AG09319 (cell line): ENCODE measurements around the gene TMEM30A.

Source experiments
- DNase-seq: peaks from one replicate; pipeline ENCODE4 v3.0.0-alpha.2; 2010; ENCODE audit warnings: low read depth; ENCODE audit errors: extremely low read depth
- TF ChIP-seq, protein P1 (sequence below): IDR thresholded peaks from 2 replicates; pipeline ENCODE4 v1.5.1; 2011; ENCODE audit warnings: low read depth, mild to moderate bottlenecking, inconsistent platforms, low read length, moderate library complexity

TMEM30A gene

DNA sequence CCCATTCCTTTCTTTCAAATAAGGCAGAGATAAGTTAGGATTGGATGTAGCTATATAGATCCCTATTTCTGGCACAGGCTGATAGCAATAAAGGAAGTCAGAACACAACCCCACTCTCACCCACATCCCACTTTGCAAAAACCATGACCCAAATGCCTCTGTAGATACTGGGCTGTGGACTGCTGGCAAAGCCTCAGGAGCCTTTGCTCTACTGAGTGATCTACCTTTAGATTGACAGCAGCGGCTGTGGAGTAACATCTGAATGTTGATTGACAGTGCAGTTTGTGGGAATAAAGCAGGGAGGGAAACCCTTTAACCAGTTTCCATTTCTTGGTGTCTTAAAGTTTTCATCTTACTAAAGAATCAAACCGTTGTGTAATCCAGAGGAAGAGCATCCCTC lies 6.7 kb upstream of the TMEM30A start:
- no peak for DNase-seq
- TF ChIP-seq, protein P1, sequence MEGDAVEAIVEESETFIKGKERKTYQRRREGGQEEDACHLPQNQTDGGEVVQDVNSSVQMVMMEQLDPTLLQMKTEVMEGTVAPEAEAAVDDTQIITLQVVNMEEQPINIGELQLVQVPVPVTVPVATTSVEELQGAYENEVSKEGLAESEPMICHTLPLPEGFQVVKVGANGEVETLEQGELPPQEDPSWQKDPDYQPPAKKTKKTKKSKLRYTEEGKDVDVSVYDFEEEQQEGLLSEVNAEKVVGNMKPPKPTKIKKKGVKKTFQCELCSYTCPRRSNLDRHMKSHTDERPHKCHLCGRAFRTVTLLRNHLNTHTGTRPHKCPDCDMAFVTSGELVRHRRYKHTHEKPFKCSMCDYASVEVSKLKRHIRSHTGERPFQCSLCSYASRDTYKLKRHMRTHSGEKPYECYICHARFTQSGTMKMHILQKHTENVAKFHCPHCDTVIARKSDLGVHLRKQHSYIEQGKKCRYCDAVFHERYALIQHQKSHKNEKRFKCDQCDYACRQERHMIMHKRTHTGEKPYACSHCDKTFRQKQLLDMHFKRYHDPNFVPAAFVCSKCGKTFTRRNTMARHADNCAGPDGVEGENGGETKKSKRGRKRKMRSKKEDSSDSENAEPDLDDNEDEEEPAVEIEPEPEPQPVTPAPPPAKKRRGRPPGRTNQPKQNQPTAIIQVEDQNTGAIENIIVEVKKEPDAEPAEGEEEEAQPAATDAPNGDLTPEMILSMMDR, result no peak

DNA sequence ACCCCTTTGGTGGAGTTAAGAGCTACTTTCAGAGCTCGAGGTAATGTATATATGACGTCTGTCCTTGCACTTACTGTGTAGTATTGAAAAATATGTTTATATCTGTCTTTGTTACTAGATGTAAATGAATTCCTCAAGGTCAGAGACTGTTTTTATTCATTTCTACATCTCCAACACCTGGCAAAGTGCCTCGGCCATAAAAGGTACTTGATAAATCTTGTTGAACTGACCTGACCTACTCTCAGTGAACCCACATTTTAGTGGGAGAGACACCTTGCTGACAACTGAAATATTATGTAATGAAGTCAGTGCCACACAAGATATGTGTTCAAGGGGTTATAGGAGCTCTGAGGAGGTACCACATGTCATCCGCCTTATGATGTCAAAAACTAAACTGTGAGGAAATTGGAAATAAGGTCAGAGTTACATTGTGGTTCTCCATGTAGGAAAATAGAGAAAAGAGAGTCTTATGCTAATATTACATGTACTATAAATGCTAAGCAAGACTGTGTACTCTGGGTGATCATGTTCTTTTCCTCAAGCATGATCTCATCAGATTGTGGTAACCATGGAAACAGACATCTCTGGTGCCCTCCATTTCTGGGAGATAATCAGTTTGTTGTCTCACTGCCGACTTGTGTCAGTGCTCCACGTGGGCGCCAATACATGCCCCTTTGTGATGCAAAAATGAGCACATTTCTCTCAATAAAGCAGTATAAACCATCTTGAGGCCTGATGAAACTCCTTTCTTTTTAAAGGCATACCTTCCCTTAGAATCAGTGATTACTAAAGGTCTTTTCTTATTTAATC lies 5.7 kb upstream of the TMEM30A start:
- no peak for DNase-seq
- TF ChIP-seq, protein P1, result no peak

DNA sequence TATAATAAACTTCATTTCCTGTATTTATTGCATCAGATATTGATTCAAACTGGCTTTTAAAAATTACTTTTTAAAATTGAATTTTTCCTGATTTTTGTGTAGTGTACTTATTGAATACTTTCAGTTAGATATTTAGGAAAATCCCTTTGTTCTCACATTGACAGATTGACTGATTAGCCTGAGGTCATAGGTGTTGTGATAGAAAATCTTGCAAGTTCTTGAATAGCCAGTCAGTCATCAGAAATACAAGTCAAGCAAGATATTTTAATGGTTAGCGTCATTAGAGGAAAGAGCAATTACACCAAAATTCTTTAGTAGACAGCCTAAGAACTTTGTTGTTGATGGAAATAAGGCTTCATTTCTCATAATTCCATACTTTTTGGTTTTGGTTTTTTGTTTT lies 3.4 kb upstream of the TMEM30A start:
- TF ChIP-seq, protein P1, result no peak
- DNase-seq, result no peak

DNA sequence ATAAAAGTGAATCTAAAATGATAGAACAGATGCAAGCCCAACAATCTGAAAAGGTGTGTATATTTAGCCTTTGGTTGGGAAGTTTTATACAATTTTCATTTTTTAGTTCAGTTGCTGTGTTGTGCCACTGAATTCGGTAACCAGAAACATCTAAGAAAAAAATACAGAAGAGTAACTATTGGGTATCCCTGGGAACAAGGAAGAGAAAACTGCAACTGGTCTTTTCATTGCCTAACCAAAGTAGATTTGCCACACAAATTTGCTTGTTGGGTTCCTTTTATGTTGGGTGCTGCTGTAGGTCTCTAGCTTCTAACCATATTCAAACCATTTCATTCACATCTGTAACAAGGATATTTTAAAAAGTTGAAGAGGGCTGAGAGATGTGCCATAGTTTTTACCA lies 2.8 kb upstream of the TMEM30A start:
- TF ChIP-seq, protein P1, result no peak
- DNase-seq, result no peak

DNA sequence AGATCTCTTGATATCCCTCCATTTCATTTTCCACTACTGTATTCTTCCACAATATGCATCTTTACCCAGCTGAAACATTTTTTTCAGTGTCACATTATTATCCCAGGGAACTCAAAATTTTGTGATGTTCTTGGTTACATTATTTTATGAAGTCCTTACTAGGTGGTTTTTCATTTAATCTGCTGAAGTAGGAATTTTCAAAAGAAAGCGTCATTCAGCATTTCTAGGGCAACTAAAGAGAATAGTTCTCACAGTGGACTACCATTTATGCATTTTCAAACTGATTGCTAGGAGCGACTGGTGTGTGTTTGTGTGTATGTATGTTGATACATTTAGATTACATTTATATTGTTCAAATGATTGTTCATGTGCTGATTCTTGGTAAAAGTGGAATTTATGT lies 2.4 kb upstream of the TMEM30A start:
- no peak for DNase-seq
- TF ChIP-seq, protein P1, result no peak

DNA sequence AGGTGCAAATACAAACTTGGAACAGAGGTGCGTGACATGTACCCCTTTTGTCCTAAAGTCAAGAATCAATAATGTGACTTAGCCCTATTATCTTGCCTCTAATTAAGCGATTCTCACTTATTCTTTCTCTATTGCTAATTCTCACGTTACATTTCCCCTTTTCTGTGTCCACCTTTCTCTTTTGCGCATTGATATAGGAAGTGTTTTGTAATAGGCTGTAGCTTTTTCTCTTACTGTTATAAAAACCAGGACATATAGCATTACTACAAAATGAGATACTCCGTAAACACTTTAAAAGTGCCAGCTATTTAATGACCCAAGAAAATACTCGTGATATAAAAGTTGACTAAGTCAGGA lies 669 bp upstream of the TMEM30A start:
- no peak for DNase-seq
- TF ChIP-seq, protein P1, result no peak

DNA sequence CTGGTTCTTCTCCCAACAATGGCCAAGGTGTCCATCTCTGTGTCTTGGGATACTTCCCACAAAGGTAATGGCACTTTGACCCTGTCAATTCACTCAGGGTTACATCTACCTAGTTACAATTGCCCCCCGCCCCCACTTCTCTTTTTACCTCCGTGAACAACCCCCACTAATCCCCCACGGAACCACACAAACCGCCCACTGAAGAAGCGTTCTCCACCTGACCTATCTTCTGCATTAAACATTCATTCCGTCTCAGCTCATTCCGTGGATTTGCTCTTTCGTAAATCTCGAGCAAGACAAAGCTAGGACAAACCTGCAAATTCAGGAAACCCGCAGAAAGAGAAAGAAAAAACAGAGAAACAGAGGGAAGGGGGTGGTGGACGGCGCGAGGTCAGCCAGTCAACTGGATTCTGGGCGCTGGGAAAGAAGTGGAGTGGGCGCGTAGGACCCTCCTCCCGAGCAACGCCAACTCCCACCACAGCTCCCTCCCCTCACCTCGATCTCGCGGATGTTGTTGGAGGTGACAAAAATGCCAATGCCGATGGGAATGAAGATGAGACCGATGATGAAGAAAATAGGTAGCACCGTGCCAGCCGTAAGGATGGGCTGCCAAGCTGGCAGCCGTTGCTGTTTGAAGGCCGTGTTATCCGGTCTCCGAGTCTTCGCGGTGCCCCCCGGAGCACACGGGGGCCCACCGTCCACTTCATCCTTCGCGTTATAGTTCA lies 523 bp downstream of the TMEM30A start:
- DNase-seq, result no peak
- TF ChIP-seq, protein P1, result no peak
